ENCODE results near the gene RPS6KA6.
"Not testable (repeated sequence)": the region's sequence is repeated elsewhere in the genome, so short reads cannot be mapped to it uniquely, and the experiment has no call there.

RPS6KA6 gene

GRCh38 chrX:84162401-84162800 lies 25.6 kb downstream of the RPS6KA6 start:
- DNase-seq (ENCODE audit: low spot score) = no peak

GRCh38 chrX:84161641-84162040 lies 26.4 kb downstream of the RPS6KA6 start:
- DNase-seq (ENCODE audit: low spot score) = no peak

- DNase-seq (ENCODE audit: low spot score) = no peak
These were observed 27.3 kb downstream of the RPS6KA6 start for GRCh38 chrX:84160736-84161135.

GRCh38 chrX:84156821-84157220 lies 31.2 kb downstream of the RPS6KA6 start:
- DNase-seq (ENCODE audit: low spot score) = no peak

- no peak for DNase-seq (ENCODE audit: low spot score)
These were observed 32.1 kb downstream of the RPS6KA6 start for GRCh38 chrX:84155938-84156337.

GRCh38 chrX:84153538-84153937 lies 34.5 kb downstream of the RPS6KA6 start:
- DNase-seq (ENCODE audit: low spot score) = peak; percentile 42

- DNase-seq (ENCODE audit: low spot score) = no peak
These were observed 43.0 kb downstream of the RPS6KA6 start for GRCh38 chrX:84144991-84145390.

- DNase-seq (ENCODE audit: low spot score) = no peak
These were observed 43.7 kb downstream of the RPS6KA6 start for GRCh38 chrX:84144281-84144680.

GRCh38 chrX:84133023-84133422 lies 55.0 kb downstream of the RPS6KA6 start:
- no peak for DNase-seq (ENCODE audit: low spot score)

GRCh38 chrX:84123585-84123984 lies 64.4 kb downstream of the RPS6KA6 start:
- DNase-seq (ENCODE audit: low spot score) = no peak

- DNase-seq (ENCODE audit: low spot score) = no peak
These were observed 69.2 kb downstream of the RPS6KA6 start for GRCh38 chrX:84118769-84119168.

GRCh38 chrX:84118315-84118714 lies 69.7 kb downstream of the RPS6KA6 start:
- no peak for DNase-seq (ENCODE audit: low spot score)

GRCh38 chrX:84108584-84108983 lies 79.4 kb downstream of the RPS6KA6 start:
- DNase-seq (ENCODE audit: low spot score) = no peak

- no peak for DNase-seq (ENCODE audit: low spot score)
These were observed 88.9 kb downstream of the RPS6KA6 start for GRCh38 chrX:84099120-84099519.

- DNase-seq (ENCODE audit: low spot score) = not testable (repeated sequence)
These were observed 108.4 kb downstream of the RPS6KA6 start for GRCh38 chrX:84079479-84080197.

GRCh38 chrX:84078991-84079390 lies 109.0 kb downstream of the RPS6KA6 start:
- no peak for DNase-seq (ENCODE audit: low spot score)

- no peak for DNase-seq (ENCODE audit: low spot score)
These were observed 123.2 kb downstream of the RPS6KA6 start for GRCh38 chrX:84064814-84065213.

GRCh38 chrX:84064164-84064563 lies 123.8 kb downstream of the RPS6KA6 start:
- DNase-seq (ENCODE audit: low spot score) = no peak

GRCh38 chrX:84047339-84047738 lies 140.7 kb downstream of the RPS6KA6 start:
- DNase-seq (ENCODE audit: low spot score) = no peak

GRCh38 chrX:84046403-84046984 lies 141.5 kb downstream of the RPS6KA6 start:
- DNase-seq (ENCODE audit: low spot score) = peak; percentile 0

- no peak for DNase-seq (ENCODE audit: low spot score)
These were observed 143.9 kb downstream of the RPS6KA6 start for GRCh38 chrX:84044051-84044450.
